Testis (tissue), 5 donors: ENCODE results near the gene ZG16B. TPM values are rescaled to one million over a fixed set of nuclear protein-coding genes. Genes with fewer than 3 reads are reported as not detected.

Experiments
- DNase-seq: peaks from one replicate; pipeline ENCODE4 v3.0.0-alpha.2; 2019
- H3K27ac ChIP-seq, 2 donors: fragments of 200-600 bp; sonication (generic); one replicate each; pipeline ENCODE4 v1.5.1; 2019
- H3K27me3 ChIP-seq: fragments of 200-600 bp; sonication (generic); one replicate; pipeline ENCODE4 v1.5.1; 2019
- H3K36me3 ChIP-seq: fragments of 200-600 bp; sonication (generic); one replicate; pipeline ENCODE4 v1.5.1; 2017; ENCODE audit warnings: low read depth; ENCODE audit errors: missing control alignments
- H3K4me1 ChIP-seq: fragments of 200-600 bp; sonication (generic); one replicate; pipeline ENCODE4 v1.5.1; 2019
- H3K4me3 ChIP-seq, 2 donors: fragments of 200-600 bp; sonication (generic); one replicate each; pipeline ENCODE4 v1.5.1; 2017 to 2019
- H3K9me3 ChIP-seq: fragments of 200-600 bp; sonication (generic); one replicate; pipeline ENCODE4 v1.5.1; 2017
- POLR2A ChIP-seq: fragments of 450-650 bp; IDR thresholded peaks from one replicate; pipeline ENCODE4 v1.6.1; 2017; ENCODE audit warnings: antibody characterized with exemption, mild to moderate bottlenecking, moderate library complexity
- WGBS, 2 donors: methylation state at CpG; one replicate each; pipeline ENCODE4 v1.1.5; 2018; 5-methylcytosine and 5-hydroxymethylcytosine counted together
- intact Hi-C: fragments of 100-400 bp; cut with DNase I; formaldehyde crosslinking; loops from one replicate; pipeline ENCODE4 v1.15.1; 2023; ENCODE audit warnings: low total_unique reads
- long read RNA-seq, 2 donors: transcript quantifications; one replicate each; lab custom pipeline, GENCODE V29; 2026
- polyA plus RNA-seq: library from polyadenylated mRNA; stranded (reverse); fragments of 350-450 nt; fragmentation: Illumina TruSeq; extraction: RNeasy Lipid Tissue Mini Kit (QIAGEN cat#74804); gene quantifications from one replicate; pipeline ENCODE4 v1.2.3, GENCODE V29; 2014; ENCODE audit warnings: low read depth, low replicate concordance; ENCODE audit not compliant: insufficient read depth
- total RNA-seq, 2 donors: library from RNA; depleted of rRNA; stranded (reverse); fragments of >200 nt; gene quantifications; one replicate each; pipeline ENCODE4 v1.2.3, GENCODE V29; 2016
- TF ChIP-seq, protein P1 (sequence below), 3 experiments: fragments of 450-650 bp in 2 of 3; fragments of 200-600 bp in 1 of 3; sonication (generic) in 1 of 3; IDR thresholded peaks; one replicate each; pipeline ENCODE4 v1.5.1; 2016 to 2019; ENCODE audit warnings: antibody characterized with exemption in 3 of 3, mild to moderate bottlenecking in 2 of 3, moderate library complexity in 1 of 3

The ZG16B gene, protein sequence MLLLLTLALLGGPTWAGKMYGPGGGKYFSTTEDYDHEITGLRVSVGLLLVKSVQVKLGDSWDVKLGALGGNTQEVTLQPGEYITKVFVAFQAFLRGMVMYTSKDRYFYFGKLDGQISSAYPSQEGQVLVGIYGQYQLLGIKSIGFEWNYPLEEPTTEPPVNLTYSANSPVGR
- 1 to 10 TPM; 1.7 to 3.5 TPM for total RNA-seq
- 1.8 TPM for polyA plus RNA-seq
- long read RNA-seq, donor 1 = 0 reads
- long read RNA-seq, donor 2, partial matches to known transcripts = 0 of 2 reads
- long read RNA-seq, donor 2, other reads (novel, unspliced or antisense) = 0 of 2 reads

DNA sequence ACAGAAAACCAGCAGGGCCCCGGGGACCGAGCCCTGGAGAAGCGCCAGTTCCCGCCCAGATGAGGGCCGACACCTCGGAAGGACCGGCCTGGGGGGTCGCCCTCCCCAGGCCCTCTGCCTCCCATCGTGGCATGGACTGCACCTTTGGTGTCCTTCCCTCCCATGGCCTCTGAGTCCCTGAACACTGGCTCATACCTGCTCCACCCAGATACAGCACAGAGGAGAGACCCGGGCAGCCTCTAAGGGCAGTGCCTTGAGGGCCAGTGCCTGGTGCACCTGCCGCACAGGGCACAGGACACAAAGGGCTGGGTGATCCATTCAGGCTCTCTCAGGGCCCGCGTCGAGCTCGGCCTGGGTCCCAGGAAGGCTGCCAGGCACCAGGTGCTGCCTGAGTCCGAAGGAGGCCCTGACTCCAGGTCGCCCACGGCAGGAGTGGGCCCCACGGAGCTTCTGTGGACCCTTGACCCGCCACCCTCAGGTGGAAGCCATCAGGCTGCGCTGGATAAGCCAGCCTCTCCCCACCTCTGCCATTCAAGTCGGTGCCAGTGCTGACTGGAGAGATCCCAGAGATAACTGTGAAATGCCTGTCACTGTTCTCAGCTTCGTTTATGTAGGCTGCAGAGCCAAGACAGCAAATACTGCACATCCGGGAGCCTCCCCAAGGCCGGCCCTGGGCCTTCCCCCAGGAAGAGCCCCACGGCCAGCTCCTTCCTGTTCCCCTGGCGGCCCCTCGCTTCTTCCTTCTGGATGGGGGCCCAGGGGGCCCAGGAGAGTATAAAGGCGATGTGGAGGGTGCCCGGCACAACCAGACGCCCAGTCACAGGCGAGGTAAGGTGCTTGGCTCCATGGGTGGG lies at the start of gene ZG16B:
Gene ZG16B, plus strand, starts transcription at position 803 of the 854 bp plus-strand sequence. CDS start 139 bp downstream, outside the sequence.
- TF ChIP-seq, protein P1, sequence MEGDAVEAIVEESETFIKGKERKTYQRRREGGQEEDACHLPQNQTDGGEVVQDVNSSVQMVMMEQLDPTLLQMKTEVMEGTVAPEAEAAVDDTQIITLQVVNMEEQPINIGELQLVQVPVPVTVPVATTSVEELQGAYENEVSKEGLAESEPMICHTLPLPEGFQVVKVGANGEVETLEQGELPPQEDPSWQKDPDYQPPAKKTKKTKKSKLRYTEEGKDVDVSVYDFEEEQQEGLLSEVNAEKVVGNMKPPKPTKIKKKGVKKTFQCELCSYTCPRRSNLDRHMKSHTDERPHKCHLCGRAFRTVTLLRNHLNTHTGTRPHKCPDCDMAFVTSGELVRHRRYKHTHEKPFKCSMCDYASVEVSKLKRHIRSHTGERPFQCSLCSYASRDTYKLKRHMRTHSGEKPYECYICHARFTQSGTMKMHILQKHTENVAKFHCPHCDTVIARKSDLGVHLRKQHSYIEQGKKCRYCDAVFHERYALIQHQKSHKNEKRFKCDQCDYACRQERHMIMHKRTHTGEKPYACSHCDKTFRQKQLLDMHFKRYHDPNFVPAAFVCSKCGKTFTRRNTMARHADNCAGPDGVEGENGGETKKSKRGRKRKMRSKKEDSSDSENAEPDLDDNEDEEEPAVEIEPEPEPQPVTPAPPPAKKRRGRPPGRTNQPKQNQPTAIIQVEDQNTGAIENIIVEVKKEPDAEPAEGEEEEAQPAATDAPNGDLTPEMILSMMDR (IDR thresholded peaks at IDR 0.05) = no peak
- no peak for TF ChIP-seq POLR2A
- H3K9me3 ChIP-seq = no peaks in the 10 kb centered on the region
- intact Hi-C loops = no loop called here
- 73 to 76% methylated on average over 14 to 27 of the region's 32 CpGs for WGBS, 2 donors
- no peaks in the 10 kb centered on the region for H3K27me3 ChIP-seq
- H3K4me3 ChIP-seq = no peak within 1 kb of the TSS
- DNase-seq = no peak
- H3K27ac ChIP-seq = no peak within 1 kb of the TSS
- no peaks in the 10 kb centered on the region for H3K4me1 ChIP-seq
- no peaks in the 10 kb centered on the region for H3K36me3 ChIP-seq

DNA sequence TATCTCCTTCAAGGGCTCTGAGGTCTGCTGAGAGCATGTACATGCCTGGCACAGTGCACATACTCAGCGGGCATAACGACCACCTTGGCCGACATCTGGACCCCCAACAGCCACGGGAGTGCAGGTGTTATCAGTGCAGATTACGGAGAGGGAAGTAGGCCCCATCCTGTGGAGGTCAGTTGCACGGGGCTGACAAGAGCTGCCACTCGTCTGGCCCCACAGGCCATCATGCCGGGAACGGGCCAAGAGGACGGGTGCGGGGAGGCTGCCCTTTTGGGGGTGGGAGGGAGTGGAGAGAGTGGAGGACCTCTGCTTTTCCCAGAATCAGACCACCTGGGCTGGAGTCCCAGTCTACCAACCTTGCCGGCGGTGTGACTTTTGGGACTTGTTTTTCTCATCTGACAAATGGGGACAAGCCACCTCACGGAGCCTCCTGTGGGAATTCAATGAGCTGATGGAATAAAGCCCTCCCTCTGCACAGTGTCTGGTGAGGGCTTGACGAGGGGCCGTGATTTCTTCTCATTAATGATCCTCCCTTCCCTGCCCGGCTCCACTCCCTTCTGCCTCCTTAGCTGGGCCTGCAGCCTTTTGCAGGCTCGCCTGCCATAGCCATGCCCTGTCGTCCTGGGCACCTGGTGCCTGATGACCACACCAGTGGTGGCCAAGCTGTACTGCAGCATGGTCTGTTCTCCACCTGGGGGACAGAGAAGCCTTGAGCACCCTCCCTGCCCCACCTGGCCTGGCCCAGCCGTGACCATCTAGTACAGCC lies 47.3 kb upstream of the ZG16B start:
- DNase-seq = no peak
- intact Hi-C loops = no loop called here
- 74 to 75% methylated on average over 19 to 20 of the region's 20 CpGs for WGBS, 2 donors
- no peaks in the 10 kb centered on the region for H3K9me3 ChIP-seq
- H3K4me3 ChIP-seq = no peak overlapping the region
- TF ChIP-seq POLR2A = no peak
- TF ChIP-seq, protein P1 (IDR thresholded peaks at IDR 0.05) = no peak
- H3K27ac ChIP-seq = no peak overlapping the region
- H3K36me3 ChIP-seq = no peaks in the 10 kb centered on the region
- H3K27me3 ChIP-seq = no peaks in the 10 kb centered on the region
- peaks cover 24% of the 10 kb centered on the region for H3K4me1 ChIP-seq

DNA sequence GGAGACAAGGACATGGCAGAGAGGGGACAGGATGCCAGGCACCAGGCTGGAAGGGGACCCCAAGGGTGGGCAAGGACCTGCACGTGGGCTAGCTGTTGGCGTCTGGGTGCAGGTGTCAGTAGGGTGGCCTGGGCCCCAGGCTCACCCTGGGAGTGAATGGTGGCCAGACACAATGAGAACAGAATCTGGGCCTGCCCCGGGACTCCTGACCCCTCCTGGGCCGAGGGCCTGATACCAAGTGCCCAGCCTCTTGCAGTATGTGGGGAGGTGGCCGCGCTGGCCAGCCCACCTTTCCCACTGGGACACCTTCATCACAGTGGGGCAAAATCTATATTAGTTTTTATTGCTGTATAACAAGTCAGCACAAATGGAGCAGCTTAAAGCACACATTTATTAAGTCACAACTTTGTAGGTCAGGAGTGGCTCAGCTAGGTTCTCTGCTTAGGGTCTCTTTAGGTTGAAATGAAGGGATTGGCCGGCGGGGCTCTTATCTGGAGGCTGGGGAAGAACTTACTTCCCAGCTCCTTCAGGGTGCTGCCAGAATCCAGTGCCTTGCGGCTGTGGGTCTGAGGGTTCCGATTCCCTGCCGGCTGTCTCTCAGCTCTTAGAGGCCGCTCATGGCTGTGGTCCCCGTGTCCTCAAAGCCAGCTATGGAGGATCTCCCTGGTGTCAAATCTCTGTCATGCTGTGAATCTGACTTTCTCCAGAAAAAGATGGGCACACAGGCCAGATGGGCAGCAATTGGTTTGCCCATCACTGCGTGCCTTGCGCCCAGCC lies 46.3 kb upstream of the ZG16B start:
- H3K27ac ChIP-seq = no peak overlapping the region
- no peaks in the 10 kb centered on the region for H3K36me3 ChIP-seq
- intact Hi-C loops = no loop called here
- WGBS, 2 donors = 89 to 92% methylated on average over 8 to 15 of the region's 15 CpGs
- TF ChIP-seq POLR2A = no peak
- TF ChIP-seq, protein P1 (IDR thresholded peaks at IDR 0.05) = no peak
- H3K4me3 ChIP-seq = no peak overlapping the region
- DNase-seq = no peak
- H3K27me3 ChIP-seq = no peaks in the 10 kb centered on the region
- no peaks in the 10 kb centered on the region for H3K9me3 ChIP-seq
- peaks cover 18% of the 10 kb centered on the region for H3K4me1 ChIP-seq

DNA sequence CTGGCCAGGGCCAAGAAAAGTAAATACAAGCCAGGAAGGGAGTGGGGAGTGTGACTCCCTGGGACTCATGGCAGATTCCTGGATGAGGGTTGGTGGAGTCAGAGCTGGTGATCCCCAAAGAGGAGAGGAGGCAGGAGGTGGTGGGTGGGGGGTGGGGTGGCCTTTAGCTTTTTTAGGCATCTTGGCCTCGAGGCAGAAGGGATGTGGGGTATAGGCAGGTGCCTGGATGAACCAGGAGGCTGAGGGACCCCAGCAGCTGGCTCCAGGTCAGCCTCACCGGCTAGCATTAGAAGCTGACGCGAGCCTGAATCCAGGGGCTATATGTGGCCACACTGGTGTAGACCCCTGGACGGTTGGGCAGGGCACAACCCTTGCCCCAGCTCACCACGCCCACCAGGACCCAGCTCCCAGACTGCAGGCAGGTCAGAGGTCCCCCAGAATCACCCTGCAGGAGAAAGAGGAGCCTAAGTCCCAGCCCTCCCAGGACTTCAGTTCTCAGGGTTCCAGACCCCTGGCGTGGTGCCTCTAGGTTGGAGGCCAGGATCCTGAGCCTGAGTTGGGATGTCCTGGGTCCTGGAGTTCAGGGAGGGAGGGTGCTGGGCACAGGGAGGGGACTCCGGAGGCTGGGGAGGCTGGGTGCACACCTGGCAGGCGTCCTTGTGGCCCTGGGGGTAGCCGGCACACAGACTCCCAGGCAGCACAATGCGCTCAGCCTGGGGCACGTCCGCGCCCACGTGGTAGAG lies 45.6 kb upstream of the ZG16B start:
- H3K4me1 ChIP-seq = peaks cover 13% of the 10 kb centered on the region
- H3K4me3 ChIP-seq = no peak overlapping the region
- no peaks in the 10 kb centered on the region for H3K36me3 ChIP-seq
- TF ChIP-seq POLR2A = no peak
- TF ChIP-seq, protein P1 (IDR thresholded peaks at IDR 0.05) = no peak
- intact Hi-C loops = no loop called here
- DNase-seq = no peak
- H3K27me3 ChIP-seq = no peaks in the 10 kb centered on the region
- no peak overlapping the region for H3K27ac ChIP-seq
- H3K9me3 ChIP-seq = no peaks in the 10 kb centered on the region
- 36 to 52% methylated on average over 12 to 15 of the region's 15 CpGs for WGBS, 2 donors
